Spleen (tissue), 11 donors: Measurements from ENCODE around the gene KEAP1. TPM values are rescaled to one million over a fixed set of nuclear protein-coding genes. Genes with fewer than 3 reads are reported as not detected.

Experiments
- DNase-seq: peaks from one replicate; pipeline ENCODE4 v3.0.0-alpha.2; 2020
- H3K27ac ChIP-seq, 8 donors: fragments of 200-600 bp; sonication (generic) in 7 of 8; 1 replicate in 4 of 8; 2 replicates in 4 of 8; pipeline versions ENCODE4 v1.5.0 to v1.8.0; 2016 to 2021; ENCODE audit warnings: inconsistent platforms in 4 of 8, mild to moderate bottlenecking in 4 of 8, moderate library complexity in 1 of 8
- H3K27me3 ChIP-seq, 7 donors: fragments of 200-600 bp; sonication (generic) in 6 of 7; replicated peaks in 1 of 7; 1 replicate in 4 of 7; 2 replicates in 3 of 7; pipeline versions ENCODE4 v1.5.0 to v1.8.0; 2016 to 2021; ENCODE audit warnings: inconsistent platforms in 3 of 7, mild to moderate bottlenecking in 1 of 7
- H3K36me3 ChIP-seq, 6 donors: fragments of 200-600 bp; sonication (generic) in 5 of 6; 1 replicate in 4 of 6; 2 replicates in 2 of 6; pipeline versions ENCODE4 v1.5.0 to v1.8.0; 2016 to 2021; ENCODE audit warnings: inconsistent platforms in 2 of 6
- H3K4me1 ChIP-seq, 6 donors: fragments of 200-600 bp; sonication (generic) in 5 of 6; 1 replicate in 3 of 6; 2 replicates in 3 of 6; pipeline versions ENCODE4 v1.5.0 to v1.8.0; 2016 to 2021; ENCODE audit warnings: inconsistent platforms in 3 of 6
- H3K4me3 ChIP-seq, 8 donors: fragments of 200-600 bp; sonication (generic) in 7 of 8; 1 replicate in 4 of 8; 2 replicates in 4 of 8; pipeline versions ENCODE4 v1.5.0 to v1.8.0; 2016 to 2021; ENCODE audit warnings: inconsistent platforms in 4 of 8, mild to moderate bottlenecking in 4 of 8, moderate library complexity in 2 of 8
- H3K9me3 ChIP-seq, 8 donors: fragments of 200-600 bp; sonication (generic) in 7 of 8; 1 replicate in 4 of 8; 2 replicates in 4 of 8; pipeline versions ENCODE4 v1.5.0 to v1.8.0; 2016 to 2021; ENCODE audit warnings: inconsistent platforms in 4 of 8
- POLR2A ChIP-seq, 3 donors: fragments of 450-650 bp; IDR thresholded peaks; one replicate each; pipeline ENCODE4 v1.5.1; 2017; ENCODE audit warnings: antibody characterized with exemption in 3 of 3, mild to moderate bottlenecking in 1 of 3
- POLR2AphosphoS5 ChIP-seq, 3 donors: sonication (generic); formaldehyde crosslinking; IDR thresholded peaks; one replicate each; pipeline ENCODE4 v1.5.1; 2017; ENCODE audit warnings: antibody characterized with exemption in 3 of 3
- WGBS, 5 donors: extraction: QIAGEN DNeasy Blood & Tissue Kit in 3 of 5; methylation state at CpG; one replicate each; pipeline versions ENCODE4 v1.1.5 to v1.1.7; 2013 to 2018; 5-methylcytosine and 5-hydroxymethylcytosine counted together
- intact Hi-C: fragments of 100-400 bp; cut with DNase I; formaldehyde crosslinking; loops from one replicate; pipeline ENCODE4 v1.15.0; 2023; ENCODE audit warnings: low total_unique reads
- polyA plus RNA-seq, 3 donors: library from polyadenylated mRNA; stranded (reverse); fragments of 200-250 nt; gene quantifications; one replicate each; pipeline ENCODE4 v1.2.1, GENCODE V29; 2013
- total RNA-seq, 7 donors: library from RNA; depleted of rRNA in 3 of 7; stranded (reverse); fragments of >200 nt in 3 of 7; fragmentation: NEBNext Ultra II Directional in 4 of 7; extraction: Animal tissue kit (Norgen Biotek cat#: 25700) in 4 of 7; gene quantifications; one replicate each; pipeline versions ENCODE4 v1.1.0 to v1.2.1, GENCODE V29; 2016 to 2021
- TF ChIP-seq, protein P1 (sequence below), 11 experiments: fragments of 200-600 bp in 7 of 11; fragments of 450-650 bp in 4 of 11; sonication (generic) in 4 of 11; IDR thresholded peaks in 8 of 11; conservative IDR thresholded peaks in 3 of 11; 1 replicate in 7 of 11; 2 replicates in 4 of 11; pipeline versions ENCODE4 v1.4.0 to v1.8.0; 2016 to 2021; ENCODE audit warnings: antibody characterized with exemption in 11 of 11, inconsistent platforms in 4 of 11, mild to moderate bottlenecking in 1 of 11
- donor health status: healthy with polysubstance abuse.
- donor health status: DM: no; HTN: no; CAD: no; lungs with moderate emphysema.
- donor health status: DM: no; HTN: no; CAD: no.
- donor health status: Bipolar disorder and iron deficiency.
- donor health status: healthy.
- donor health status: DM: no; HTN: no; CAD: no.
- donor health status: DM: yes; HTN: yes; CAD: no.

KEAP1 gene
- total and polyA plus RNA-seq, 10 donors, result 33.3 to 59.5 (median 44.2) TPM

DNA sequence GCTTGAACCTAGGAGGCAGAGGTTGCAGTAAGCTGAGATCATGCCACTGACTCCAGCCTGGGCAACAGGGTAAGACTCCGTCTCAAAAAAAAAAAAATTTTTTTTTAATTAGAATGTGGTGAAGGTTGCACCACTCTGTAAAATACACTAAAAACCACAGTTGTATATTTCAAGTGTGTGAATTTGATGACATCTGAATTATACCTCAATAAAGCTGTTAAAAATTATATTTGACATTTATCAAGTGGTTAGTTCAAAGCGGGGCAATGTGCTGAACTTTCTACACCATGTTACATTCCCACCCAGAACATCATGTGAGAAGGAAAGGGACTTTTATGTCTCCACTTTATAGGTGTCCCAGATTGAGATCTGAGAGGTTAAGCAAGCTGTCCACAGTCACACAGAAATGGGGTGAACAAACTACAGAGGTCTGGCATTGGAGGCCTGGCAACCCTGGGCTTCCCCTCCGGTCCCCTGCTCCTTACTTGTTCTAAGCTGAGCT, 20.0 kb upstream of the KEAP1 start:
- no peak overlapping the region for H3K4me3 ChIP-seq
- TF ChIP-seq POLR2AphosphoS5 (IDR thresholded peaks at IDR 0.05) (no peak), POLR2A (IDR thresholded peaks at IDR 0.05) (no peak)
- TF ChIP-seq, protein P1, sequence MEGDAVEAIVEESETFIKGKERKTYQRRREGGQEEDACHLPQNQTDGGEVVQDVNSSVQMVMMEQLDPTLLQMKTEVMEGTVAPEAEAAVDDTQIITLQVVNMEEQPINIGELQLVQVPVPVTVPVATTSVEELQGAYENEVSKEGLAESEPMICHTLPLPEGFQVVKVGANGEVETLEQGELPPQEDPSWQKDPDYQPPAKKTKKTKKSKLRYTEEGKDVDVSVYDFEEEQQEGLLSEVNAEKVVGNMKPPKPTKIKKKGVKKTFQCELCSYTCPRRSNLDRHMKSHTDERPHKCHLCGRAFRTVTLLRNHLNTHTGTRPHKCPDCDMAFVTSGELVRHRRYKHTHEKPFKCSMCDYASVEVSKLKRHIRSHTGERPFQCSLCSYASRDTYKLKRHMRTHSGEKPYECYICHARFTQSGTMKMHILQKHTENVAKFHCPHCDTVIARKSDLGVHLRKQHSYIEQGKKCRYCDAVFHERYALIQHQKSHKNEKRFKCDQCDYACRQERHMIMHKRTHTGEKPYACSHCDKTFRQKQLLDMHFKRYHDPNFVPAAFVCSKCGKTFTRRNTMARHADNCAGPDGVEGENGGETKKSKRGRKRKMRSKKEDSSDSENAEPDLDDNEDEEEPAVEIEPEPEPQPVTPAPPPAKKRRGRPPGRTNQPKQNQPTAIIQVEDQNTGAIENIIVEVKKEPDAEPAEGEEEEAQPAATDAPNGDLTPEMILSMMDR (IDR thresholded peaks at IDR 0.05 in 8 of 11, conservative IDR thresholded peaks at IDR 0.05 in 3 of 11), result no peak
- DNase-seq, result no peak
- WGBS, 5 donors, result 67 to 77% (median 71%) methylated on average over 3 of the region's 3 CpGs
- H3K4me1 ChIP-seq, result peaks cover 3 to 21% (median 13%) of the 10 kb centered on the region in 6 donors
- peak overlapping the region in 3 of 8 donors; percentile 8 to 59 (median 45) for H3K27ac ChIP-seq
- peaks cover 0 to 31% (median 18%) of the 10 kb centered on the region in 7 donors for H3K27me3 ChIP-seq
- intact Hi-C loops, result no loop called here
- no peaks in the 10 kb centered on the region for H3K9me3 ChIP-seq
- no peaks in the 10 kb centered on the region for H3K36me3 ChIP-seq

DNA sequence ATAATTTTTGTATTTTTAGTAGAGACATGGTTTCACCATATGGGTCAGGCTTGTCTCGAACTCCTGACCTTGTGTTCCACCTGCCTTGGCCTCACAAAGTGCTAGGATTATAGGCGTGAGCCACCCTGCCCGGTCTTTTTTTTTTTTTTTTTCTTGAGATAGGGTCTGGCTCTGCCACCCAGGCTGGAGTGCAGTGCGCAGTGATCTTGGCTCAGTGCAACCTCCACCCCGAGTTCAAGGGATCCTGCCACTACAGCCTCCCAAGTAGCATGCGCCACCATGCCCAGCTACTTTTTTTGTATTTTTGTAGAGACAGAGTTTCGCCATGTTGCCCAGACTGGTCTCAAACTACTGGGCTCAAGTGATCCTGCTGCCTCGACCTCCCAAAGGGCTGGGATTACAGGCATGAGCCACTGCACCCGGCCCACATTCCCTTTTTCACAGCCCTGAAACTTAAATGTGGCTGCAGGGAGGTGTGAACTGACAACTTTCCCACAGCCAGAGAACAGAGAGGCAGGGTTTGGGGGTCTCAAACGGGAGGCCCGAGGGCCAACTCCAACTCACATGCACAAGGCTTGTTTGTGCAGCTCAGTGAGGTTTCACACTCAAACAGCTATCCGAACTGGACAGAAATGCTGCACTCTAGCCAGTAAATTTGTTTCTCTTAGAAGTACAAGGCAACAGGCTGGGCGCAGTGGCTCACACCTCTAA, 18.5 kb upstream of the KEAP1 start:
- no peak for DNase-seq
- no peak overlapping the region for H3K4me3 ChIP-seq
- intact Hi-C loops, result no loop called here
- WGBS, 5 donors, result 80 to 88% (median 86%) methylated on average over 13 of the region's 13 CpGs
- peaks cover 15 to 37% (median 28%) of the 10 kb centered on the region in 6 donors for H3K4me1 ChIP-seq
- TF ChIP-seq, protein P1 (IDR thresholded peaks at IDR 0.05 in 8 of 11, conservative IDR thresholded peaks at IDR 0.05 in 3 of 11), result no peak
- H3K9me3 ChIP-seq, result no peaks in the 10 kb centered on the region
- peak overlapping the region in 3 of 8 donors; percentile 11 to 59 (median 33) for H3K27ac ChIP-seq
- H3K27me3 ChIP-seq, result peaks cover 0 to 47% (median 32%) of the 10 kb centered on the region in 7 donors
- no peaks in the 10 kb centered on the region for H3K36me3 ChIP-seq

- DNase-seq, result no peak
- no peaks in the 10 kb centered on the region for H3K36me3 ChIP-seq
- peak overlapping the region in 2 of 8 donors; percentile 27 to 85 for H3K27ac ChIP-seq
- WGBS, 5 donors, result 85 to 89% (median 88%) methylated on average over 14 to 15 of the region's 15 CpGs
- H3K4me3 ChIP-seq, result no peak overlapping the region
- no peaks in the 10 kb centered on the region for H3K9me3 ChIP-seq
- peaks cover 0 to 55% (median 37%) of the 10 kb centered on the region in 7 donors for H3K27me3 ChIP-seq
- peaks cover 15 to 43% (median 28%) of the 10 kb centered on the region in 6 donors for H3K4me1 ChIP-seq
- TF ChIP-seq POLR2AphosphoS5 (IDR thresholded peaks at IDR 0.05) (no peak), POLR2A (IDR thresholded peaks at IDR 0.05) (no peak)
- TF ChIP-seq, protein P1 (IDR thresholded peaks at IDR 0.05 in 8 of 11, conservative IDR thresholded peaks at IDR 0.05 in 3 of 11), result no peak
- intact Hi-C loops, result no loop called here
These were observed 17.6 kb upstream of the KEAP1 start for GRCh38 chr19:10520652-10521318.

GRCh38 chr19:10519421-10519820, 16.3 kb upstream of the KEAP1 start:
- DNase-seq, result no peak
- TF ChIP-seq POLR2A (IDR thresholded peaks at IDR 0.05), result no peak
- intact Hi-C loops, result no loop called here
- peaks cover 15 to 49% (median 31%) of the 10 kb centered on the region in 6 donors for H3K4me1 ChIP-seq
- WGBS, 5 donors, result 74 to 77% (median 76%) methylated on average over 7 of the region's 7 CpGs
- peak overlapping the region in 4 of 8 donors; percentile 74 to 88 (median 85) for H3K27ac ChIP-seq
- H3K36me3 ChIP-seq, result peaks cover 0 to 2% (median 0%) of the 10 kb centered on the region in 6 donors
- no peak overlapping the region for H3K4me3 ChIP-seq
- H3K27me3 ChIP-seq, result peaks cover 6 to 69% (median 50%) of the 10 kb centered on the region in 7 donors
- no peaks in the 10 kb centered on the region for H3K9me3 ChIP-seq
